Peyer's patch (tissue), 4 donors: ENCODE measurements around the gene PLK3.

Experiments used
- CTCF ChIP-seq, 6 experiments: fragments of 450-650 bp in 4 of 6; fragments of 200-600 bp in 2 of 6; sonication (generic) in 1 of 6; IDR thresholded peaks; one replicate each; pipeline ENCODE4 v1.5.1; 2017 to 2019; ENCODE audit warnings: antibody characterized with exemption in 6 of 6, mild to moderate bottlenecking in 3 of 6, moderate library complexity in 1 of 6
- POLR2A ChIP-seq, 2 donors: fragments of 450-650 bp; IDR thresholded peaks; one replicate each; pipeline ENCODE4 v1.5.1; 2017; ENCODE audit warnings: antibody characterized with exemption in 2 of 2, mild to moderate bottlenecking in 2 of 2, moderate library complexity in 2 of 2

GRCh38 chr1:44828003-44828651, 27.9 kb downstream of the PLK3 start:
- TF ChIP-seq POLR2A (IDR thresholded peaks at IDR 0.05), result no peak
- TF ChIP-seq CTCF (IDR thresholded peaks at IDR 0.05), result no peak
